Testis (tissue), 3 donors: Measurements from ENCODE around the gene EPB41L1. TPM values are rescaled to one million over a fixed set of nuclear protein-coding genes. Genes with fewer than 3 reads are reported as not detected.

Source experiments
- DNase-seq: peaks from one replicate; pipeline ENCODE4 v3.0.0-alpha.2; 2019
- H3K27ac ChIP-seq, 2 donors: fragments of 200-600 bp; sonication (generic); one replicate each; pipeline ENCODE4 v1.5.1; 2019
- H3K27me3 ChIP-seq: fragments of 200-600 bp; sonication (generic); one replicate; pipeline ENCODE4 v1.5.1; 2019
- H3K36me3 ChIP-seq: fragments of 200-600 bp; sonication (generic); one replicate; pipeline ENCODE4 v1.5.1; 2017; ENCODE audit warnings: low read depth; ENCODE audit errors: missing control alignments
- H3K4me1 ChIP-seq: fragments of 200-600 bp; sonication (generic); one replicate; pipeline ENCODE4 v1.5.1; 2019
- H3K4me3 ChIP-seq, 2 donors: fragments of 200-600 bp; sonication (generic); one replicate each; pipeline ENCODE4 v1.5.1; 2017 to 2019
- H3K9me3 ChIP-seq: fragments of 200-600 bp; sonication (generic); one replicate; pipeline ENCODE4 v1.5.1; 2017
- CTCF ChIP-seq, 3 experiments: fragments of 450-650 bp in 2 of 3; fragments of 200-600 bp in 1 of 3; sonication (generic) in 1 of 3; IDR thresholded peaks; one replicate each; pipeline ENCODE4 v1.5.1; 2016 to 2019; ENCODE audit warnings: antibody characterized with exemption in 3 of 3, mild to moderate bottlenecking in 2 of 3, moderate library complexity in 1 of 3
- POLR2A ChIP-seq: fragments of 450-650 bp; IDR thresholded peaks from one replicate; pipeline ENCODE4 v1.6.1; 2017; ENCODE audit warnings: antibody characterized with exemption, mild to moderate bottlenecking, moderate library complexity
- WGBS, 2 donors: methylation state at CpG; one replicate each; pipeline ENCODE4 v1.1.5; 2018; 5-methylcytosine and 5-hydroxymethylcytosine counted together
- intact Hi-C: fragments of 100-400 bp; cut with DNase I; formaldehyde crosslinking; loops from one replicate; pipeline ENCODE4 v1.15.1; 2023; ENCODE audit warnings: low total_unique reads
- polyA plus RNA-seq: library from polyadenylated mRNA; stranded (reverse); fragments of 350-450 nt; fragmentation: Illumina TruSeq; extraction: RNeasy Lipid Tissue Mini Kit (QIAGEN cat#74804); gene quantifications from one replicate; pipeline ENCODE4 v1.2.3, GENCODE V29; 2014; ENCODE audit warnings: low read depth, low replicate concordance; ENCODE audit not compliant: insufficient read depth
- total RNA-seq, 2 donors: library from RNA; depleted of rRNA; stranded (reverse); fragments of >200 nt; gene quantifications; one replicate each; pipeline ENCODE4 v1.2.3, GENCODE V29; 2016

EPB41L1 gene
- total and polyA plus RNA-seq, 3 donors from 2014 or later = 49.8 to 65.3 (median 63.7) TPM

- Histone ChIP-seq H3K27ac (no peak overlapping the region), H3K4me3 (no peak overlapping the region), H3K36me3 (no peaks in the 10 kb centered on the region), H3K27me3 (no peaks in the 10 kb centered on the region), H3K4me1 (no peaks in the 10 kb centered on the region), H3K9me3 (no peaks in the 10 kb centered on the region)
- TF ChIP-seq CTCF (IDR thresholded peaks at IDR 0.05) (no peak), POLR2A (no peak)
- no peak for DNase-seq
- WGBS, 2 donors = 83 to 88% methylated on average over 9 of the region's 9 CpGs
- intact Hi-C loops = loop anchor here (10.0 kb wide), 1 partner anchor 229 kb away; no protein-coding TSS in a partner anchor
Measured at GRCh38 chr20:36206068-36206467, 51.5 kb downstream of the EPB41L1 start.

GRCh38 chr20:36206641-36207040, 52.1 kb downstream of the EPB41L1 start:
- 77 to 90% methylated on average over 7 to 9 of the region's 9 CpGs for WGBS, 2 donors
- intact Hi-C loops = loop anchor here (10.0 kb wide), 1 partner anchor 228 kb away; no protein-coding TSS in a partner anchor

GRCh38 chr20:36207602-36208001, 53.1 kb downstream of the EPB41L1 start:
- no peak for TF ChIP-seq POLR2A
- no peak for TF ChIP-seq CTCF (IDR thresholded peaks at IDR 0.05)
- Histone ChIP-seq H3K9me3 (no peaks in the 10 kb centered on the region), H3K27ac (no peak overlapping the region), H3K4me1 (no peaks in the 10 kb centered on the region), H3K36me3 (no peaks in the 10 kb centered on the region), H3K4me3 (no peak overlapping the region), H3K27me3 (no peaks in the 10 kb centered on the region)
- DNase-seq = no peak
- WGBS, 2 donors = 87 to 91% methylated on average over 8 to 11 of the region's 11 CpGs
- intact Hi-C loops = loop anchor here (10.0 kb wide), 1 partner anchor 227 kb away; no protein-coding TSS in a partner anchor

More at GRCh38 chr20:36206641-36207040, 52.1 kb downstream of the EPB41L1 start:
- no peak for DNase-seq
- Histone ChIP-seq H3K27ac (no peak overlapping the region), H3K4me3 (no peak overlapping the region), H3K27me3 (no peaks in the 10 kb centered on the region), H3K4me1 (no peaks in the 10 kb centered on the region), H3K9me3 (no peaks in the 10 kb centered on the region), H3K36me3 (no peaks in the 10 kb centered on the region)
- TF ChIP-seq CTCF (IDR thresholded peaks at IDR 0.05) (no peak), POLR2A (no peak)

- Histone ChIP-seq H3K27ac (no peak overlapping the region), H3K36me3 (no peaks in the 10 kb centered on the region), H3K27me3 (no peaks in the 10 kb centered on the region), H3K9me3 (no peaks in the 10 kb centered on the region), H3K4me3 (no peak overlapping the region), H3K4me1 (no peaks in the 10 kb centered on the region)
- DNase-seq = no peak
- TF ChIP-seq POLR2A (no peak), CTCF (IDR thresholded peaks at IDR 0.05) (no peak)
- intact Hi-C loops = loop anchor here (10.0 kb wide), 1 partner anchor 227 kb away; no protein-coding TSS in a partner anchor
- 88% methylated on average over 10 of the region's 10 CpGs for WGBS, 2 donors
Measured at GRCh38 chr20:36208257-36208656, 53.7 kb downstream of the EPB41L1 start.

GRCh38 chr20:36210436-36211021, 56.0 kb downstream of the EPB41L1 start:
- intact Hi-C loops = no loop called here
- no peak overlapping the region for H3K27ac ChIP-seq

More at GRCh38 chr20:36210436-36211021, 56.0 kb downstream of the EPB41L1 start:
- 86 to 90% methylated on average over 5 of the region's 5 CpGs for WGBS, 2 donors
- Histone ChIP-seq H3K36me3 (no peaks in the 10 kb centered on the region), H3K9me3 (no peaks in the 10 kb centered on the region), H3K4me1 (no peaks in the 10 kb centered on the region), H3K4me3 (no peak overlapping the region), H3K27me3 (no peaks in the 10 kb centered on the region)
- no peak for DNase-seq
- TF ChIP-seq POLR2A = no peak
- no peak for TF ChIP-seq CTCF (IDR thresholded peaks at IDR 0.05)
